Measurements from ENCODE around the gene MGAT5B.

DNA sequence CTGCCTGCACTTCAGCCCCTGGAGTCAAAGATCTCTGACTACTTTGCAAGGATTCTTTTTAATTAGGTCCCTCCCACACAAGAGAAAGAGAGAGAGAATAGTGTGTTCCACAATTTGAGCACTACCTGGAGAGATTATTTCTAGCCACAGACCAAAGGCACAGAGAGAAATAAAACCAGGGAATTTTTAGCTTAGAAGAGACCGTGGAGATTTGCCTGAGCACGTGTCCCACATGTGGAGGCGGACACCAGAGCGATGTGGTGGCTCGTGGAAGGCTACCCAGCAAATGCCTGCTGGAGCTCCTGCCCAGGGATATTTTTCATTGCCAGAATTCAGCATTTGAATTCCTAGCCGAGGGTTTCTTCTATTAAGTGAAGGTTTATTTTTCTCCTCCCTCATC, 50.6 kb downstream of the MGAT5B start:
- TF ChIP-seq POLR2AphosphoS5 (IDR thresholded peaks at IDR 0.05; ENCODE audit: low read length) (no peak), ZNF217 (IDR thresholded peaks at IDR 0.05) (no peak), POLR2A (IDR thresholded peaks at IDR 0.05; ENCODE audit: low read depth, low read length) (no peak), MTA2 (IDR thresholded peaks at IDR 0.05; ENCODE audit: low read depth) (no peak), TCF12 (IDR thresholded peaks at IDR 0.05; ENCODE audit: low read depth, low read length) (no peak), TAF1 (IDR thresholded peaks at IDR 0.05; ENCODE audit: borderline replicate concordance, low read depth, low read length) (no peak), SIN3A (IDR thresholded peaks at IDR 0.05; ENCODE audit: low read depth, low read length) (no peak), SPI1 (IDR thresholded peaks at IDR 0.05; ENCODE audit: borderline replicate concordance, insufficient read depth, low read depth, low read length) (no peak)
- TF ChIP-seq, protein P1, sequence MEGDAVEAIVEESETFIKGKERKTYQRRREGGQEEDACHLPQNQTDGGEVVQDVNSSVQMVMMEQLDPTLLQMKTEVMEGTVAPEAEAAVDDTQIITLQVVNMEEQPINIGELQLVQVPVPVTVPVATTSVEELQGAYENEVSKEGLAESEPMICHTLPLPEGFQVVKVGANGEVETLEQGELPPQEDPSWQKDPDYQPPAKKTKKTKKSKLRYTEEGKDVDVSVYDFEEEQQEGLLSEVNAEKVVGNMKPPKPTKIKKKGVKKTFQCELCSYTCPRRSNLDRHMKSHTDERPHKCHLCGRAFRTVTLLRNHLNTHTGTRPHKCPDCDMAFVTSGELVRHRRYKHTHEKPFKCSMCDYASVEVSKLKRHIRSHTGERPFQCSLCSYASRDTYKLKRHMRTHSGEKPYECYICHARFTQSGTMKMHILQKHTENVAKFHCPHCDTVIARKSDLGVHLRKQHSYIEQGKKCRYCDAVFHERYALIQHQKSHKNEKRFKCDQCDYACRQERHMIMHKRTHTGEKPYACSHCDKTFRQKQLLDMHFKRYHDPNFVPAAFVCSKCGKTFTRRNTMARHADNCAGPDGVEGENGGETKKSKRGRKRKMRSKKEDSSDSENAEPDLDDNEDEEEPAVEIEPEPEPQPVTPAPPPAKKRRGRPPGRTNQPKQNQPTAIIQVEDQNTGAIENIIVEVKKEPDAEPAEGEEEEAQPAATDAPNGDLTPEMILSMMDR (IDR thresholded peaks at IDR 0.05 in 2 of 3, conservative IDR thresholded peaks at IDR 0.05 in 1 of 3; ENCODE audit: control insufficient read depth in 2 of 3, extremely low read depth in 1 of 3, insufficient read depth in 1 of 3, low read depth in 3 of 3, low read length in 3 of 3), result no peak
- TF ChIP-seq, protein P2, sequence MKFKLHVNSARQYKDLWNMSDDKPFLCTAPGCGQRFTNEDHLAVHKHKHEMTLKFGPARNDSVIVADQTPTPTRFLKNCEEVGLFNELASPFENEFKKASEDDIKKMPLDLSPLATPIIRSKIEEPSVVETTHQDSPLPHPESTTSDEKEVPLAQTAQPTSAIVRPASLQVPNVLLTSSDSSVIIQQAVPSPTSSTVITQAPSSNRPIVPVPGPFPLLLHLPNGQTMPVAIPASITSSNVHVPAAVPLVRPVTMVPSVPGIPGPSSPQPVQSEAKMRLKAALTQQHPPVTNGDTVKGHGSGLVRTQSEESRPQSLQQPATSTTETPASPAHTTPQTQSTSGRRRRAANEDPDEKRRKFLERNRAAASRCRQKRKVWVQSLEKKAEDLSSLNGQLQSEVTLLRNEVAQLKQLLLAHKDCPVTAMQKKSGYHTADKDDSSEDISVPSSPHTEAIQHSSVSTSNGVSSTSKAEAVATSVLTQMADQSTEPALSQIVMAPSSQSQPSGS (IDR thresholded peaks at IDR 0.05; ENCODE audit: low read length), result no peak
- TF ChIP-seq, protein P3, sequence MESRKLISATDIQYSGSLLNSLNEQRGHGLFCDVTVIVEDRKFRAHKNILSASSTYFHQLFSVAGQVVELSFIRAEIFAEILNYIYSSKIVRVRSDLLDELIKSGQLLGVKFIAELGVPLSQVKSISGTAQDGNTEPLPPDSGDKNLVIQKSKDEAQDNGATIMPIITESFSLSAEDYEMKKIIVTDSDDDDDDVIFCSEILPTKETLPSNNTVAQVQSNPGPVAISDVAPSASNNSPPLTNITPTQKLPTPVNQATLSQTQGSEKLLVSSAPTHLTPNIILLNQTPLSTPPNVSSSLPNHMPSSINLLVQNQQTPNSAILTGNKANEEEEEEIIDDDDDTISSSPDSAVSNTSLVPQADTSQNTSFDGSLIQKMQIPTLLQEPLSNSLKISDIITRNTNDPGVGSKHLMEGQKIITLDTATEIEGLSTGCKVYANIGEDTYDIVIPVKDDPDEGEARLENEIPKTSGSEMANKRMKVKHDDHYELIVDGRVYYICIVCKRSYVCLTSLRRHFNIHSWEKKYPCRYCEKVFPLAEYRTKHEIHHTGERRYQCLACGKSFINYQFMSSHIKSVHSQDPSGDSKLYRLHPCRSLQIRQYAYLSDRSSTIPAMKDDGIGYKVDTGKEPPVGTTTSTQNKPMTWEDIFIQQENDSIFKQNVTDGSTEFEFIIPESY (IDR thresholded peaks at IDR 0.05), result no peak
